Amygdala (tissue), 56 donors: ENCODE results near the gene APOL2.
A peak's percentile ranks its signal among the peaks of the same experiment; 100 is the strongest.
"Not testable (repeated sequence)": the region's sequence is repeated elsewhere in the genome, so short reads cannot be mapped to it uniquely, and the experiment has no call there.

Source experiments
- DNase-seq, 56 donors: peaks; one replicate each; lab custom pipeline; 2025; lab: John Stamatoyannopoulos, UW

The APOL2 gene

GRCh38 chr22:36245805-36246356 is 6.6 kb upstream of the APOL2 start:
- DNase-seq, result no peak

GRCh38 chr22:36244522-36245391 is 5.4 kb upstream of the APOL2 start:
- no peak for DNase-seq

GRCh38 chr22:36243986-36244385 is 4.7 kb upstream of the APOL2 start:
- no peak for DNase-seq

- peak in 2 of 56 donors; percentile 33 to 48 for DNase-seq
Measured at GRCh38 chr22:36239150-36239400, 252 bp downstream of the APOL2 start.

- no peak for DNase-seq
Measured at GRCh38 chr22:36238373-36239149, 766 bp downstream of the APOL2 start.

- DNase-seq, result peak in 10 of 56 donors; percentile 10 to 38 (median 23)
Measured at GRCh38 chr22:36237462-36238372, 1.6 kb downstream of the APOL2 start.

- DNase-seq, result no peak
Measured at GRCh38 chr22:36236388-36237319, 2.7 kb downstream of the APOL2 start.

GRCh38 chr22:36235585-36235984 is 3.7 kb downstream of the APOL2 start:
- DNase-seq, result no peak

- peak in 1 of 56 donors; percentile 25 for DNase-seq
Measured at GRCh38 chr22:36234919-36235318, 4.4 kb downstream of the APOL2 start.

- DNase-seq, result no peak
Measured at GRCh38 chr22:36234213-36234612, 5.1 kb downstream of the APOL2 start.

- DNase-seq, result no peak
Measured at GRCh38 chr22:36233796-36234195, 5.5 kb downstream of the APOL2 start.

- DNase-seq, result no peak
Measured at GRCh38 chr22:36232715-36233401, 6.5 kb downstream of the APOL2 start.

GRCh38 chr22:36231051-36231450 is 8.3 kb downstream of the APOL2 start:
- DNase-seq, result not testable (repeated sequence)

GRCh38 chr22:36229649-36230048 is 9.7 kb downstream of the APOL2 start:
- DNase-seq, result not testable (repeated sequence)

- DNase-seq, result no peak
Measured at GRCh38 chr22:36228944-36229343, 10.4 kb downstream of the APOL2 start.

GRCh38 chr22:36228369-36228768 is 11.0 kb downstream of the APOL2 start:
- DNase-seq, result not testable (repeated sequence)

GRCh38 chr22:36227806-36228205 is 11.5 kb downstream of the APOL2 start:
- no peak for DNase-seq

- no peak for DNase-seq
Measured at GRCh38 chr22:36227396-36227795, 11.9 kb downstream of the APOL2 start.

- no peak for DNase-seq
Measured at GRCh38 chr22:36226189-36226588, 13.1 kb downstream of the APOL2 start.
